Prostate gland (tissue), 2 donors: ENCODE data around the gene XDH. TPM values are rescaled to one million over a fixed set of nuclear protein-coding genes. Genes with fewer than 3 reads are reported as not detected.

ENCODE experiments used
- DNase-seq: peaks from one replicate; pipeline ENCODE4 v3.0.0-alpha.2; 2019; ENCODE audit warnings: low spot score
- H3K27ac ChIP-seq, 2 donors: fragments of 200-600 bp; sonication (generic); 2 replicates each; pipeline ENCODE4 v1.5.1; 2017 to 2019
- H3K27me3 ChIP-seq: fragments of 200-600 bp; sonication (generic); replicated peaks from 2 replicates; pipeline ENCODE4 v1.5.1; 2019; ENCODE audit not compliant: insufficient read depth
- H3K36me3 ChIP-seq, 2 donors: fragments of 200-600 bp; sonication (generic); 1 replicate in 1 of 2; 2 replicates in 1 of 2; pipeline versions ENCODE4 v1.5.1 to v1.8.1; 2017 to 2019
- H3K4me1 ChIP-seq: fragments of 200-600 bp; sonication (generic); replicated peaks from 2 replicates; pipeline ENCODE4 v1.5.1; 2019
- H3K4me3 ChIP-seq, 2 donors: fragments of 200-600 bp; sonication (generic); 2 replicates each; pipeline ENCODE4 v1.5.1; 2017 to 2019
- H3K9me3 ChIP-seq: fragments of 200-600 bp; sonication (generic); 2 replicates; pipeline ENCODE4 v1.5.1; 2017
- CTCF ChIP-seq, 4 experiments: fragments of 200-600 bp in 2 of 4; fragments of 450-650 bp in 2 of 4; sonication (generic) in 2 of 4; IDR thresholded peaks; 1 replicate in 3 of 4; 2 replicates in 1 of 4; pipeline ENCODE4 v1.5.1; 2016 to 2019; ENCODE audit warnings: antibody characterized with exemption in 4 of 4, mild to moderate bottlenecking in 2 of 4, moderate library complexity in 2 of 4
- POLR2A ChIP-seq: fragments of 450-650 bp; IDR thresholded peaks from one replicate; pipeline ENCODE4 v1.6.1; 2016; ENCODE audit warnings: antibody characterized with exemption, mild to moderate bottlenecking
- POLR2AphosphoS5 ChIP-seq: sonication (generic); formaldehyde crosslinking; IDR thresholded peaks from one replicate; pipeline ENCODE4 v1.6.1; 2017; ENCODE audit warnings: antibody characterized with exemption
- WGBS: methylation state at CpG from one replicate; pipeline ENCODE4 v1.1.5; 2018; 5-methylcytosine and 5-hydroxymethylcytosine counted together
- intact Hi-C: fragments of 100-400 bp; cut with DNase I; formaldehyde crosslinking; loops from one replicate; pipeline ENCODE4 v1.14.2; 2022
- total RNA-seq, 2 donors: library from RNA; depleted of rRNA; stranded (reverse); fragments of >200 nt; gene quantifications; one replicate each; pipeline ENCODE4 v1.1.0, GENCODE V29; 2016

XDH gene
- total RNA-seq, 2 donors from 2014 or later: 1.2 to 2.5 TPM

DNA sequence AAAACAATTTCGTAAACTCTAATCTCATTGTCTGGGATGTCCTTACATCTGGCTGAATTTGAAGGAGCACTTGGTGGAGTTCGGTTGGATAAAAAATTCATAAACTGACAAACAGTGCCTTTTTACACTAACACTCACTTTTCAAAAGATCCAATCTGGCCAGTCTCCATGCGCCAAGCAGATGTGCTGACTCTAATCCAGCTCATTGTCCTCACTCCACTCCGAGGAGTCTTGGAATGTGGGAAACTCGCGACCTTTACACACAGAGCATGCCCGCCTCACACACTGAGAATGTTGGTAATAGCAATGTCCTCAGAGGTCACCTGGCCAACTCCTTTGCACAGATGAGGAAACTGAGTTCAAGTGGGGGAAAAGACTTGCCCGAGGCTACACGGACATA lies 66.8 kb downstream of the XDH start:
- peaks cover 2% of the 10 kb centered on the region for H3K27me3 ChIP-seq
- WGBS: 67% methylated on average over 9 of the region's 9 CpGs
- no peak overlapping the region for H3K27ac ChIP-seq
- no peaks in the 10 kb centered on the region for H3K36me3 ChIP-seq
- TF ChIP-seq CTCF (IDR thresholded peaks at IDR 0.05): no peak
- TF ChIP-seq POLR2AphosphoS5: no peak
- no peak for TF ChIP-seq POLR2A
- DNase-seq: no peak
- intact Hi-C loops: no loop called here
- H3K9me3 ChIP-seq: no peaks in the 10 kb centered on the region
- no peaks in the 10 kb centered on the region for H3K4me1 ChIP-seq
- no peak overlapping the region for H3K4me3 ChIP-seq

GRCh38 chr2:31347319-31347718 lies 67.2 kb downstream of the XDH start:
- intact Hi-C loops: no loop called here
- 69% methylated on average over 6 of the region's 6 CpGs for WGBS
- Histone ChIP-seq H3K36me3 (no peaks in the 10 kb centered on the region), H3K9me3 (no peaks in the 10 kb centered on the region), H3K27ac (no peak overlapping the region), H3K27me3 (peaks cover 2% of the 10 kb centered on the region), H3K4me3 (no peak overlapping the region), H3K4me1 (no peaks in the 10 kb centered on the region)
- DNase-seq: no peak
- no peak for TF ChIP-seq POLR2A
- TF ChIP-seq POLR2AphosphoS5: no peak
- TF ChIP-seq CTCF (IDR thresholded peaks at IDR 0.05): no peak

GRCh38 chr2:31344447-31344846 lies 70.1 kb downstream of the XDH start:
- DNase-seq: no peak
- WGBS: 98% methylated on average over 4 of the region's 4 CpGs

DNA sequence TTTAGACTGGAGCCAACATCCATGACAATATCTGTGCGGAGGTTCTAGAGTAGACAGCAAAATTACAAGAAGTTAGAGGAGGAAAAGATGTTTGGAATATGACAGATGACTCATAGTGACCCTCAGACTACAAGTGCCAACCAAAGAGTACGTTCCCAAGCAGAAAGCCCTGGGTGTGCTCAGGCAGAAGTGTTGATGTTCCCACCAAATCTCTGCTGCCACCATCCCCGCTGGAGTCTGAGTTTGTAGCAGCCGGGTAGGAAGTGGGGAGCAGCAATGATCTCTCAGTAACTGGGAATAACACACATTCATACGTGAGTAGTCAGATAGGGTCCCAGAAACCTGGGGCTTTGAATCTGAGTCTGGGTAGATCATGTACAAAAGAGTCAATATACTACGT lies 73.2 kb downstream of the XDH start:
- H3K27ac ChIP-seq: no peak overlapping the region
- no peaks in the 10 kb centered on the region for H3K36me3 ChIP-seq
- H3K27me3 ChIP-seq: peaks cover 2% of the 10 kb centered on the region
- TF ChIP-seq CTCF (IDR thresholded peaks at IDR 0.05) (no peak), POLR2A (no peak), POLR2AphosphoS5 (no peak)
- H3K4me3 ChIP-seq: no peak overlapping the region
- 81% methylated on average over 6 of the region's 6 CpGs for WGBS
- H3K9me3 ChIP-seq: no peaks in the 10 kb centered on the region
- intact Hi-C loops: no loop called here
- DNase-seq: no peak
- no peaks in the 10 kb centered on the region for H3K4me1 ChIP-seq

More at GRCh38 chr2:31344447-31344846, 70.1 kb downstream of the XDH start:
- peaks cover 2% of the 10 kb centered on the region for H3K27me3 ChIP-seq
- TF ChIP-seq CTCF (IDR thresholded peaks at IDR 0.05) (no peak), POLR2AphosphoS5 (no peak), POLR2A (no peak)
- H3K9me3 ChIP-seq: no peaks in the 10 kb centered on the region
- H3K36me3 ChIP-seq: no peaks in the 10 kb centered on the region
- intact Hi-C loops: no loop called here
- H3K27ac ChIP-seq: no peak overlapping the region
- H3K4me1 ChIP-seq: no peaks in the 10 kb centered on the region
- no peak overlapping the region for H3K4me3 ChIP-seq

- H3K36me3 ChIP-seq: no peaks in the 10 kb centered on the region
- TF ChIP-seq POLR2A (no peak), POLR2AphosphoS5 (no peak), CTCF (IDR thresholded peaks at IDR 0.05) (no peak)
- H3K27ac ChIP-seq: no peak overlapping the region
- DNase-seq: no peak
- H3K4me3 ChIP-seq: no peak overlapping the region
- intact Hi-C loops: loop anchor here (10.0 kb wide), 2 partner anchors 495 to 1175 kb away; no protein-coding TSS in a partner anchor
- 97% methylated on average over 9 of the region's 9 CpGs for whole genome bisulfite sequencing
- H3K4me1 ChIP-seq: no peaks in the 10 kb centered on the region
- no peaks in the 10 kb centered on the region for H3K9me3 ChIP-seq
- H3K27me3 ChIP-seq: peaks cover 2% of the 10 kb centered on the region
These were observed 74.8 kb downstream of the XDH start for GRCh38 chr2:31339696-31340095.
